Measurements from ENCODE around the gene ODC1.
A peak's percentile ranks its signal among the peaks of the same experiment; 100 is the strongest.

The ODC1 gene

GRCh38 chr2:10427618-10427949 lies 20.5 kb downstream of the ODC1 start:
- no peak for TF ChIP-seq CTCF (conservative IDR thresholded peaks at IDR 0.05; ENCODE audit: low read depth, low read length)
- no peak for DNase-seq (ENCODE audit: low read depth)
- H3K4me3 ChIP-seq (ENCODE audit: low read length) = no peak overlapping the region

GRCh38 chr2:10426726-10427617 lies 21.2 kb downstream of the ODC1 start:
- no peak for TF ChIP-seq CTCF (conservative IDR thresholded peaks at IDR 0.05; ENCODE audit: low read depth, low read length)
- H3K4me3 ChIP-seq (ENCODE audit: low read length) = no peak overlapping the region
- no peak for DNase-seq (ENCODE audit: low read depth)

GRCh38 chr2:10425699-10426098 lies 22.4 kb downstream of the ODC1 start:
- no peak for TF ChIP-seq CTCF (conservative IDR thresholded peaks at IDR 0.05; ENCODE audit: low read depth, low read length)
- H3K4me3 ChIP-seq (ENCODE audit: low read length) = no peak overlapping the region
- DNase-seq (ENCODE audit: low read depth) = no peak

GRCh38 chr2:10424916-10425505 lies 23.1 kb downstream of the ODC1 start:
- no peak overlapping the region for H3K4me3 ChIP-seq (ENCODE audit: low read length)
- DNase-seq (ENCODE audit: low read depth) = no peak
- no peak for TF ChIP-seq CTCF (conservative IDR thresholded peaks at IDR 0.05; ENCODE audit: low read depth, low read length)

GRCh38 chr2:10424051-10424450 lies 24.1 kb downstream of the ODC1 start:
- no peak overlapping the region for H3K4me3 ChIP-seq (ENCODE audit: low read length)
- DNase-seq (ENCODE audit: low read depth) = peak; percentile 84
- no peak for TF ChIP-seq CTCF (conservative IDR thresholded peaks at IDR 0.05; ENCODE audit: low read depth, low read length)

- H3K4me3 ChIP-seq (ENCODE audit: low read length) = no peak overlapping the region
- TF ChIP-seq CTCF (conservative IDR thresholded peaks at IDR 0.05; ENCODE audit: low read depth, low read length) = no peak
- no peak for DNase-seq (ENCODE audit: low read depth)
These were observed 24.7 kb downstream of the ODC1 start for GRCh38 chr2:10423400-10423774.

Measured in retinal pigment epithelial cell (primary cell).